Pons (tissue), 1 donor: ENCODE measurements around the gene CACNA1A.
"Not testable (repeated sequence)": the region's sequence is repeated elsewhere in the genome, so short reads cannot be mapped to it uniquely, and the experiment has no call there.

ENCODE experiments used
- DNase-seq: peaks from one replicate; pipeline ENCODE4 v3.0.0-alpha.2; 2016; ENCODE audit warnings: low spot score

The CACNA1A gene

DNA sequence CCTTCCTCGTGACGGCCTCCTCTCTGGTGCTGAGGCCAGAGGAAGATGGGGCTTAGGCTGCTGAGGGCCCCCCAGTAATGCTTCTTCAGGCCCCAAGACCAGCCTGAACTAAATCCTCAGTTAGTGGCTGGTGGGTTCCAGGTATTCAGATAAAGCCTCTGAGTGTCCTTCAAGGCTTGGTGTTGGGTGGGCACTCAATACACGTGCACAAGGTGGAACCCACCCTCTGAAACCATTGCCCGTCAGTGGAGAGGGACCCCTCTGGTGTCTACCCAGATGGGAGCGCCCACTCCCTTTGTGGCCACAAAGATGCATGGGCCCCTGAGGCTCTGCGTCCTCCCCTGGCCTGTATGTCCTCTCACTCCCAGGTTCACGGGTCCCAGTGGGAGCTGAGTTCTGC lies 277.0 kb downstream of the CACNA1A start:
- DNase-seq, result no peak

DNA sequence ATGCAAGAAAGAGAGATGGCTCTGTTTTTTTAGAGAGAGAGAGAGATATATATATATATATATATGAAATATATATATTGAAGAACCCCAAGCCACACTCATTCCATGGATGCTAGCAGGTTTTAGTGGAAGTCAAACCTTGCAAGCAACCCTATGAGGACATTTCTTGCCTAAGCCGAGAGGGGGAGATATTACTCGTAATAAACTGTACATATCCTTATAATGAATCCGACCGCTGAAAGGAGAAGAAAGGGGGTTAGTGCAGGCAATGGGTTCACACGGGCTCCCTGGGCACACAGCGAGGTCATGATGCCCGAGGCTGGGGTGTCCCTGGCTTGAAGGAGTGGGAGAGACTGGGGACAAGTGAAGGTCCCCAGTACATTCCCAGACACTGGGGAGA lies 277.7 kb downstream of the CACNA1A start:
- no peak for DNase-seq

DNA sequence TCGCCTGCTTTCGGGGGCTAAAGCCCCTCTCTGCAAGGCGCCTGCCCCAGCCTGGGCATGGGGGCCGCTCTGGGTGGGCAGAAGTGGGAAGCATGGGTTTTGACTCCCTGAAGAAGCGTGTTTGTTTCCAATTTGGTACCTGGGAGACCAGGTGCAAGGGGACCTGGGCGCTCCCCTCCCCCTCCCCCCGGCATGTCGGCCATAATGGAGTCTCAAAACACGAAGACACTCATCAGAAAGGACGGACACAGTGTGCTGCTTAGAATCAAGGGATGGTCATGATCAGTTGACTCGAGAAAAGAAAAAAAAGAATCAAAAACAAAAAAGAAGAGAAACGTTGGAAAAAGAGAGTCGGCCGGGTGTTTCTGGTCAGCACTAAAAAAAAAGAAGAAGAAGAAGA lies 279.3 kb downstream of the CACNA1A start:
- DNase-seq, result no peak

DNA sequence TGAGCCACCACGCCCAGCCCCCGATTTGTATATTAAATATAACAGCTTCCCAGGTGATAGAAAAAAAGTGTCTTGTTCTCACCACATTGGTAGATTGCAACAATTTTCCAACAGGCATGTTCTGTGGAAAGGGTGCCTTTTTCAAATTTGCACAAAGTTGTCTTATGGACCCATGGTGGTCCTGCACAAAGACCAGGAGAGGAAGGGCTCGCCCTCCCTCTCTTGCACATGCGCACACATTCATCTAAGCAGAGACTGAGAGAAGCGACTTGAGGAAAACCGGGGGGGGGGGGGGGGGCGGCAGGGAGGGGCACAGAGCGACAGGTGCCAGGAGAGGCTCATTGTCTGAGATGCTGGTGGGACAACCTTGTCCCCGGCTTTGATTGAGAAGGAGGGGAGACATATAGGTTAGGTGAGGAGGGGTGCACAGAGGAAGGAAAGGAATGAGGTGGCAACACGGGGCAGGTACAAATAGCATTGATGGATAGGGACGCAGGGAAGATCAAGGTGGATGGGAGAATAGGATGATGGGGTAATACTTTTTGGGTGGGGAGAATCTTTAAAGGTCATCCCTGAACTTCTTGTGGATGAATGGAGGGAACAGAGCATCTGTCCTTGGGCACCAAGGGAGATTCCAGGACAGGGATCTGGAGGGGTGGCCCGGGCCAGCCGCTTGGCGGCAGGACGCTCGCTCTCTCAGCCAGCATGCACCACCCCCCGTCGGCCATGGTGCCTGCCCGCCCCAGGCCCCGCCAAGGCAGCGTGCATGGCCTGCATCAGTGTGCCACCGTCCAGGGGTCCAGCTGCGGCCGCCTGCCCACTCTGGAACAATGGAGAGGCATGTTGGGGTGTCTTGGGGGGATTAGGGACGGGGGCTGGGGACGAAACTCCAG lies 280.1 kb downstream of the CACNA1A start:
- DNase-seq, result no peak

DNA sequence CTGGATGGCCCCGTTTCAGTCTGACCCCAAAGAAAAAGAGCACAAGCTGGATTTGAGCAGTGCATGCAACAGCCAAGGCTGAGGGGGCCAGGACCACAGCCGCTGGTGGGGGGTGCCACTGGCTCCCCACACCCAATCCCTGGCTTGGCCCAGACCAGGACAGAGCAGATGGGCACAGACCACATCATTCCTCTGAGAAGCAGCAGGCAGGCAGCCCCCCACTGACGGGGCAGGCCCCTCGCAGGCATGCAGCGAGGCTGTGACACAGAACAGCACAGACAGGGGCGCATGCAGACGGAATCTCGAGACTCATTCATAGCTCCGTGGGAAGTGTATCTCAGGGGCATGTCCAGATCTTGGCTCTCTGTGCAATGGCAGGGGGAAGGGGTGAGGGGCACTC lies 281.2 kb downstream of the CACNA1A start:
- no peak for DNase-seq

DNA sequence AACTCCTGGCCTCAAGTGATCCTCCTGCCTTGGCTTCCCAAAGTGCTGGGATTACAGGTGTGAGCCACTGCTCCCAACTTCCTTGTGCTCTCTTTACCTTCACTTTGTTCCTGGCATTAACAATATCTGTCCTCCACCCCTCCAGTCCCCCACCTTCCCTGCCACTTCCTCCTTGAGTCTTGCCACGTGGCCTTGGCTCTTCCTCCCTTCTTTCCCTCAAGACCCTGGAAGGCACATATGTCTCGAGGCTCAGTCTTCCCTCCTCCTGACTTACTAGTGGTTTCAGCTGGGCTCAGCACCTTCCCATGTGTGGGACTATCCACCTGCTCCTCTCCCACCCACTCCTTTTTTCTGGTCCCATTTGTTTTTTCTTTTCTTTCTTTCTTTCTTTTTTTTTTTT lies 285.4 kb downstream of the CACNA1A start:
- DNase-seq, result no peak

DNA sequence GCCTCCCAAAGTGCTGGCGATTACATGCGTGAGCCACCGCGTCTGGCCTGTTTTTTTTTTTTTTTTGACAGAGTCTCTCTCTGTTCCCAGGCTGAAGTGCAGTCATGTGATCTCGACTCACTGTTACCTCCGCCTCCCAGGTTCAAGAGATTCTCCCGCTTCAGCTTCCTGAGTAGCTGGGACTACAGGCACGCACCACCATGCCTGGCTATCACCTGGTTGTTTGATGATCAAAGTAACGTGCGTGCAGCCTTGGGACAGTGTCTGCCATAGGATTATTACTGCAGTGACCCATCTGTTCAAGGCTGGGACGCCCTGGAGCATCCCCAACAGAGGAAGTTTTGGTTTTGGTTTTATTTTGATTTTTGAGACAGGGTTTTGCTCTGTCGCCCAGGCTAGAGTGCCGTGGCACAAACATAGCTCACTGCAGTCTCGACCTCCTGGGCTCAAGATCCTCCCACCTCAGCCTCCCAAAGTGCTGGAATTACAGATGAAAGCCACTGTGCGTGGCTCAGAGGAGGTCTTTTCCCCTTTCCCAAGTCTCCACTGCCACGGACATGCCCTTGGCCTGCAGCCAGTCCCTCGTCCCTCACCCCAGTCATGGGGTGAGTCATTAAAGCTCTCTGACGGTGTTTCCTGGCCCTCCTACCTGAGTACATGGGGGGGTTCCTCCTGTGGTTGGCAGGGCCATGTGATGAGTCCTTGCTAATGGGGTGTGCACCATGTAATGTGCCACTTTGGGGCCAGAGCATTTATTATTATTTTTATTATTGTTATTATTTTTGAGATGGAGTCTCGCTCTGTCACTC lies 290.5 kb downstream of the CACNA1A start:
- no peak for DNase-seq

DNA sequence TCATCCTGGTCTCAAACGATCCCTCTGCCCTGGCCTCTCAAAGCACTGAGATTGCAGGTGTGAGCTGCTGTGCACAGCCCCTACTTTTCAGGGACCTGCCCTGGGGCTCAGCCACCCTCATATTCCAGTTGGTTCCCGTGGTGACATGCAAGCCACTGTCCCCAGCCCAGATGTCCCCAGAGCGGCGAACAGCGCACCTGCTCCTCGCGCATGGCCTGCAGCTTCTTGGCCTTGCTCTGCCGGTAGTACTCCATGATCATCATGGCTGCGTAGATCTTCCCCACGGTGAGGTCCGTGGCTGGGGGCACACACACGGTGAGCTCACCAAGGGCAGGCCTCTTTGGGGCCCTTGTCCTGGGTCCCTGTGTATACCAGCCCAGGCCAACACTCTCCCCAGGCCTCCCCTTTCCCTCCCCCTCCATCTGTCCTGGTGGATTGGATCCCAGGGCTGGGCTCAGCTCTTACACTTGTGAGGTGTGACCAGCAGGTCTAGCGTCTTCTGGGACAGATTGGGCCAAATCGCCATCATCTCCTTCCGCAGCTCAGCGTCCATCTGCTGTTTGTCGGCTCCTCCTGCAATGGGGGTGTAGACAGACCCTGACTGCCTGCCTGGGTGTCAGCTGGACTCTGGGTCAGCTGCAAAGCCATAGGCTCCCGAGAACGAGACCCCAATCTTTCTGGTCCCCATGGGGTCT lies 292.1 kb downstream of the CACNA1A start:
- no peak for DNase-seq

DNA sequence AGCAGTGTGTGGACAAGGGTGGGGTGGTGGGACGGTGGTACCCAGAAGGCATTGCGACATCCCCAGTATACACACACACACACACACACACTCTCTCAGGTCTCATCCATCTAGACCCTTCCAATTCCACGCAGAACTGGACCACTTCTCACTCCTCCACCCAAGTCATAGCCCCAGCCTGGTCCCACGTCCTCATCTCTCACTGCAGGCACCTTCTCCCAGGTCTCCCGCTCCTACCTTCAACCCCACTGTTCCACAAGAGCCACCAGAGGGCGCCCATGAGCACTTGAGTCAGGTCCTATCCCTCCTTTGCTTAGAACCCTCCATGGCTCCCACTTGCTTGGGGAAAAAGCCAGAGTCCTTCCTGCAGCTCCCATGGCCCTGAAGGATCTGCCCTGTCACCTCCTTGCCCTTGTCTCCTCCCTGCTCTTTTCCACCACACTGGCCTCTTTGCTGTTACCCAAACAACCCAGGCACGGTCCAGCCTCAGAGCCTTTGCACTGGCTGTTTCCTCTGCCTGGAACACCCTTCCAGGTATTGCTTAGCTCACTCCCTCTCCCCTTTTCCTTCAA lies 293.4 kb downstream of the CACNA1A start:
- DNase-seq, result peak; percentile 17

DNA sequence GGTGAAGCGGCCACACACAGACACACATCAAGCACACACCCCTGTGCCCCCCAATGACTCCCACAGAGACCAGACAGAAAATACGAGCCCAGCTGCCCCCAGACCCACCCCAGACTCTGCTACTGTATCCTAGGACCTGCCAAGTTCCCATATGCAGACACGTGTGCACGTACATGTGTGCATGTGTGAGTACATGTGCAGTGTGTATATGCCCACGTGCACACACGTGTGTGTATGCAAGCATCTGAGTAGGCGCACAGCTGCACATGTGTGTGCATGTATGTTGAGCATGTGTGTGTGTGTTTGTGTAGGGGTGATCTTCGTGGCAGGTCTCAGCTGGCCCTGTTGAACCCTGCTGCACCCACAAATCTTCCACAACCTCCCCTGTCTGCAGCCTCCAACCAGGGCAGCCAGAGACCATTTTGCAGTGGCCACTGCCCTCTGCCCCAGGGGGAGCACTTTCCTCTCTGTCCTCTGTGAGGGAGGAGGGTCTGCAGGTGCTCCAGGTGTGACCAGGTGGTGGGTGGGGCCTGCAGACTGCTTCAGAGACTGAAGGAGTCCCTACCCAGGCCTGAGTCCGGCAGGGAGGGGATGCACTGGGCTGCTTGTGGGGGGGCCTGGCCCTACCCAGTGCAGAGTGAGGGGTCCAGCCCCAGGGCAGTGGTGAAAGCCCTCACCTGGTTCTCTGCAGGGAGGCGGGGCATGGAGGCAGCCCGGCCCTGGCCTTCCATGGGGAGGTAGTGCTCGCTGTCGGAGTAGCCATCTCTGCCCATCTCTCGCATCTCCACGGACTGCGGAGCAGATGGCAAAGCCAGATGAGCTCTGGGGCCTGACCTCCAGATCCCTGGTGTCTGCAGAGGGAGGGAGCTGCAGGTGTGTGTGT lies 294.6 kb downstream of the CACNA1A start:
- no peak for DNase-seq

DNA sequence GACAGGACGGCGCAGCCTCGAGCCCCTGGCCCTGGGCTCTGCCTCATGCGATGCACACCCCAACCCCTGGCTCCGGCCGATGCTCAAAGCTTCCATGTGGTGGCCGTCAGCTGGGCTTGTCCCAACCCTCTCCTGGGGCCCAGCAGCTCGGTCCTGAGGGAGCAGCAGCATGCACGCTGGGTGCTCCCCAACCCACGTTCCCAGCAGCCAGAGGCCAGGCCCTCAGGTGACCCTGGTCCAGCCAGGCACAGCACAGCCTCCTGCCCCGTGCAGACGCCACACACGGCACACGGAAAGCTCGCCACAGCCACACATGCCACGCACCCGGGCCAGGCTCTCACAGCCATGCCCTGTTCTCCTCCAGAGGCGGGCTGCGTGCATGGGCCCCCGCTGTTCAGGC lies 295.3 kb downstream of the CACNA1A start:
- DNase-seq, result no peak

DNA sequence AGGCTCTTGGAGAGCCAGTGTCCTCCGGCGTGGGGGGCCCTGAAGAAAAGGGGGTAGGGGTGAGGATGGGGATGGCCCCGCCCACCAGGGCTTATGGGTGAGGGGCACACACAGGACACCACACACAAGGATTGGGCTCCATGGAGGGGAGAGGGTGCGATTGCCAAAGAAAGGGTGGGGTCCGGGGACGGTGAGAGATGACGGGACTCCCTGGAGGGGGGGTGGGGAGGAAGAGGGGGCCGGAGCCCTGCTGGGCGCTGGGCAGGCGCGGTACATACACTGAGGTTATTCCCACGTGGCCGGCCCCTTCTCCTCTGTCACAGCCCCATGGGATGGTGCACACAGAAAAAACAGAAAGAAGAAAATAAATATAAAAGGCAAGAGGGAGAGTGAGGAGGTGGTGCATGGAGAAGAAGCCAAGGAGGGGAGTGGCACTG lies 295.9 kb downstream of the CACNA1A start:
- no peak for DNase-seq

DNA sequence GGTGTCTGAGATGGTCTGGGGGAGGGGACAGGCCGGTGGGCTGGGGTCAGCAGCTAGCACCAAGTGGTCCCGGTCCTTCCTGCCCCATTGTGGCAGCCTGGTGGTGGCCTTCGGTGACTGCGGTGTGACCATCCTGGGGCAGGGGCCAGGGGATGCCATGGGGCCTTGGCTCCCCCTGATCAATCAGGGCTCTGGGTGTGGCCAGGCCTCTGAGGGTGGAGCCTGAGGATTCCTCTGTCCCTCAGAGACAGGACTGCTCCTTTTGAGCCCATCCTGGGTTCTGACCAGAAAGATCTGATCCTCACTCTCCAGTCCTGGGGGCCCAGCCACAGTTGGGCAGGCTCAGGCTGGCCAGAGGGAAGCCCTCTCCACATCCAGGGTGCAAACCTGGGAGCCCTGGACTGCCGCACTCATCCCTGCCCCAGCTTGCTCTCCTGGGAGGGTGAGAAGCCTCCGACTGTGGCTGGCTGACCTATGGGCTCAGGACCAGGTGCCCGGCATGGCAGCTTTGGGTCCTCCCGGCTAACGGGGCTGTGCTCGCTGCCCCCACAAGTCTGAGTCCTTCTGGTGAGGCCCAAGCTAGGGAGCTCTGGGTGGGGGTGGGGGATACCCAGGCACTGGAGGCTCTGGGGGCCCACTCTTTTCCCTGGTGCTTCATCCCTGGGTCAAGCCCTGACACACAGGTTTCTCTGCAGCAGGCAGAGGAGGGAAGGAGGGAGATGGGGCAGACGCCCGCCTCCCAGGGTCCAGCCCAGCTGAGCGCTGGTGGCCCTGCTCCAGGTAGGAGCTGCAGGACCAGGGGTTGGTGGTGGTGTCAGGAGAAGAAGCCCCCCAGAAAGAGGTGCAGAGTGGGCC lies 296.6 kb downstream of the CACNA1A start:
- no peak for DNase-seq

DNA sequence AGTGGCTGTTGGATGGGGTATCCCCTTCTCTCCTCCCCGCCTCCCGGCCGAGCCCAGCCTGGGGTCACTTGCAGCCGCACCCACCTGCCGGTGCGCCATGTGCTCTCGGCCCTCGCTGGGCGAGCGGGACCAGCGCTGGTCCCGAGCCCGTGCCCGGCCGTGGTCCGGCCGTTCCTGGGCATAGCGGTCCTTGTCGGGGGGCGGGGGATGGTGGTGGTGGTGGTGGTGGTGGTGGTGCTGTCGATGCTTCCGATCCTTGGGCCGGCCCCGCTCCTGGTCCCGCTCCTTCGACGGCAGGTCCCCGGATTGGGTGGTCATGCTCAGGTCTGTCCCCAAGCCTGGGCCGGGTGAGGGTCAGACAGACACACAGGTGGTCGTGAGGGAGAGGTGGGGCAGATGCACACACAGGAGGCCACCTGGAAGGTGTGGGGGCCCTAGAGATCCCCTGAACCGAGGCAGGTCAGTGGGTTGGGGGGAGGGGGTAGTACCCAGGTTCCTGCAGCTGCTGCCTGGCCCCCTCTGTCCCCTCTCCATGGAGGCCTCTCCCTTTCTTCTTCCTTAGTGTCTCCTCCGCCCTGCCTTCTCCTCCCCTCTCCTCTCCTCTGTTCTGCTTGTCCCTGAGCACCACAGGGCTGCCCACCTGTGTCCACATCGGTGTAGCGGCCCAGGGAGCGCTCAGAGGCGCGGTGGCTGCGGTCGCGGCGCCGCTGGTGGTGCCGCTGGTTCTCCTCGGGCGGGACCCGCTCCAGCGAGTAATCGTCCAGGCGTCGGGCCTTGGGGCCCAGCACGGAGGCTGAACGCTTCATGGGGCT lies 297.4 kb downstream of the CACNA1A start:
- DNase-seq, result no peak

DNA sequence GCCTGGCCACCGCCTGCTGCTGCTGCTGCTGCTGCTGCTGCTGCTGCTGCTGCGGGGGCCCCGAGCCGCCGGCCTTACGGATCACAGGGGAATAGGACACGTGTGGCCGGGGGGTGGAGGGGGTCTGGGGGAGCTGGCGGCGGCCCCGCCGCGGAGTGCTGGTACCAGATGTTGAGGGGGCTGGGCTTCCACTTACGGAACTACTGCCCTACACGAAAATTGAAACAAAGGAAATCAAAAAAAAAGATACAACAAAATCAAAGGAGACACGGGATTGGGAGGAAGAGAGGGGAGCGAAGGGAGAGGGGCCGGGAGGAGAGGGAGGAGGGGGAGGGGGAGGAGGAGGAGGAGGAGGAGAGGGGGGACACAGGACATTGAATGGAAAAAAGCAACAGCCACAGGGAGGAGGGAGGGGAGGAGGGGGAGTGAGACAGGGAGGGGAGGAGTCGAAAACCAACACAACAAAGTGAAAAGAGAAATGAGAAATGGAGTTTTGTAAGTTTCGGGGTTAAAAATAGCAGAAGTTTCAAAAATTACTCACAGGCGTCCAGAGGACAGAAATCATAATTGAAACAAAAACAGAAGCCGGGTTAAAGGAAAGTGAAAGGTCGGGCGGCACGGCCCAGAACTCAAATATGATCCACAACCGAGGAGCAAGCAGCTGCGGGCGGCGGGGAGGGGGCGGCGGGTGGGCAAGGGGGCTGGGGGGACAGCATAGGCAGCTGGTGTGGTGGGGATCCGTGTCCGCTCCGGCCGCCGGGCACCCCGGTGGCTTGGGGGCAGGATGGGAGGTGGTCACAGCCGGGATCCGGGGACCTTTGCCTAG lies 298.2 kb downstream of the CACNA1A start:
- DNase-seq, result peak; percentile 55

DNA sequence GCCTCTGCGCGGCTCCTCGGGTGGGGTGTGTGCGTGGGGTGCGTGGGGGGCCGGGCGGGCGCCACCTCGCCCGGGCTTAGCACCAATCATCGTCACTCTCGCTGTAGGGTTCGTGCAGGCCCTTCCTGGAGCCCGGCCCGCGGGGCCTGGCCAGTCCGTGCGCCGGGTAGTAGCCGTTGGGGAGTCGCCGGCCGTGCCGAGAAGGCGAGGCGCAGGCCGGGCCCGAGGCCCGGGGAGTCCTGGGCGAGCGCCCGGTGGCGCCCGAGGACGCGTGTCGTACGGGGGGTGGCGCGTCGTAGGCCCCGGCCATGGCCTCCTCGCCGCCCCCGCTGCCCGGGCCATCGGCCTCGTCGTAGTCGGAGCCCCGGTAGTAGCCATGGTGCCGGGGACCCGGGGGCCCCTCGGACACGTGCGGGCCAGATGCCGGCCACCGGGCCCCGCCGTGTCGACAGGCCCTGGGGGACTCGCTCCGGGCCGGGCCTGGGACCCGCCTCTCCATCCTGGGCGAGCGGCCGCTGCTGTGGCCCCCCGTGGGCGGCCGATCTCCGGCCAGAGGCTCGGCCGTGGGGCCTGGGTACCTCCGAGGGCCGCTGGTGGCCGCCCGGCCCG lies 298.9 kb downstream of the CACNA1A start:
- DNase-seq, result no peak

DNA sequence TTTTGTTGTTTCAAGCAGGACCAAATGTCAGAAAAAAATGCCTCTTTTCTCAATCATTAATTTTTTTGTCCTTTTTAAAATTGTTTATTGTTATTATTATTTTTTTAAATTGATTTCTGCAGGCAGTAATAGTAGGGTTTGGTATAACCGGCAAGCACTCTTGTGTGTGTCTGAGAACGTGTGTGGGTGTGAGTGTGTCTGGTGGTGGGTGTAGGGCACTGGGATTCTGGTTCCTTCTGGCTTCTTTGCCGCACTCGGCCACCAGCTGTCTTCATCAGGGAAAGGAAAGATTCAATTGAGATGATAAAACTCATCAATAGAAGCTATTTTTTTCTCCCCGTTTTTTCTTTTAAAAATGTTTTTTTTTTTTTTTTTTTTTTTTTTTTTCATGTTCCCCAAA lies 299.7 kb downstream of the CACNA1A start:
- DNase-seq, result no peak

DNA sequence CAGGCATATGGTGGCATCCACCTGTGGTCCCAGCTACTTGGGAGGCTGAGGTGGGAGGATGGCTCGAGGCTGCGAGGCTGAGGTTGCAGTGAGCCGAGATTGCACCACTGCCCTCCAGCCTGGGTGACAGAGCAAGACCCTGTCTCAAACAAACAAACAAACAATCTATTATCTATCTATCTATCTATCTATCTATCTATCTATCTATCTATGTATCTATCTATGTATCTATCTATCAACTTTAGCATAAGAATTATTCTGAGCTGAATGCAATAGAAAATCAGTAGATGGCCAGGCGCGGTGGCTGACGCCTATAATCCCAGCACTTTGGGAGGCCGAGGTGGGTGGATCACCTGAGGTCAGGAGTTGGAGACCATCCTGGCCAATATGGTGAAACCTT lies 304.2 kb downstream of the CACNA1A start:
- not testable (repeated sequence) for DNase-seq
